Liver (tissue), 3 donors: ENCODE data around the gene RAD51B.

Source experiments
- CTCF ChIP-seq: fragments of 150-350 bp; IDR thresholded peaks from 2 replicates; pipeline ENCODE4 v1.5.1; 2017; ENCODE audit warnings: improper control_type of control experiment, low read depth, low read length; ENCODE audit not compliant: missing input control
- EGR1 ChIP-seq, 2 donors: IDR thresholded peaks; 2 replicates each; pipeline ENCODE4 v1.6.1; 2016 to 2018; ENCODE audit warnings: antibody characterized with exemption in 2 of 2, low read depth in 2 of 2
- FOXA1 ChIP-seq: IDR thresholded peaks from 2 replicates; pipeline ENCODE4 v1.6.1; 2016; ENCODE audit warnings: antibody characterized with exemption
- GABPA ChIP-seq, 2 donors: IDR thresholded peaks in 1 of 2; conservative IDR thresholded peaks in 1 of 2; 2 replicates each; pipeline ENCODE4 v1.6.1; 2016; ENCODE audit warnings: antibody characterized with exemption in 2 of 2, mild to moderate bottlenecking in 1 of 2, moderate library complexity in 1 of 2
- HNF4G ChIP-seq: IDR thresholded peaks from 2 replicates; pipeline ENCODE4 v1.6.1; 2016; ENCODE audit warnings: antibody characterized with exemption
- MAX ChIP-seq: IDR thresholded peaks from 2 replicates; pipeline ENCODE4 v1.6.1; 2016; ENCODE audit warnings: antibody characterized with exemption
- RAD21 ChIP-seq, 2 donors: IDR thresholded peaks; 2 replicates each; pipeline ENCODE4 v1.6.1; 2016; ENCODE audit warnings: antibody characterized with exemption in 2 of 2, mild to moderate bottlenecking in 2 of 2
- REST ChIP-seq: IDR thresholded peaks from 2 replicates; pipeline ENCODE4 v1.6.1; 2016; ENCODE audit warnings: antibody characterized with exemption, mild to moderate bottlenecking
- RXRA ChIP-seq, 2 donors: IDR thresholded peaks; 2 replicates each; pipeline ENCODE4 v1.6.1; 2017 to 2018; ENCODE audit warnings: antibody characterized with exemption in 2 of 2, mild to moderate bottlenecking in 1 of 2
- SP1 ChIP-seq: IDR thresholded peaks from 2 replicates; pipeline ENCODE4 v1.6.1; 2018; ENCODE audit warnings: antibody characterized with exemption, mild to moderate bottlenecking
- TAF1 ChIP-seq: conservative IDR thresholded peaks from 2 replicates; pipeline ENCODE4 v1.6.1; 2016; ENCODE audit warnings: antibody characterized with exemption, mild to moderate bottlenecking
- YY1 ChIP-seq: IDR thresholded peaks from 2 replicates; pipeline ENCODE4 v1.6.1; 2016; ENCODE audit warnings: antibody characterized with exemption, mild to moderate bottlenecking
- ZBTB33 ChIP-seq: IDR thresholded peaks from 2 replicates; pipeline ENCODE4 v1.6.1; 2016; ENCODE audit warnings: antibody characterized with exemption
- donor health status: healthy.
- donor health status: healthy.

- TF ChIP-seq CTCF (no peak), RXRA (IDR thresholded peaks at IDR 0.05) (peak in 1 of 2 donors; percentile 46), EGR1 (IDR thresholded peaks at IDR 0.05; ENCODE audit: low read depth in 2 of 2) (no peak), REST (no peak), ZBTB33 (no peak), TAF1 (no peak), SP1 (no peak), MAX (no peak), YY1 (peak; percentile 81), GABPA (IDR thresholded peaks at IDR 0.05 in 1 of 2, conservative IDR thresholded peaks at IDR 0.05 in 1 of 2) (no peak), FOXA1 (no peak), HNF4G (no peak), RAD21 (IDR thresholded peaks at IDR 0.05) (peak; percentile 23 to 29)
Measured at GRCh38 chr14:68628605-68629310, 809.2 kb downstream of the RAD51B start.
